Glutamatergic neuron (in vitro differentiated cells): ENCODE results near the gene SLC32A1. TPM values are rescaled to one million over a fixed set of nuclear protein-coding genes. Genes with fewer than 3 reads are reported as not detected.

Source experiments
- DNase-seq: peaks from one replicate; pipeline ENCODE4 v3.0.0; 2022
- H3K27ac Mint-ChIP-seq: one replicate; pipeline ENCODE4 v1.8.0; 2020; ENCODE audit warnings: mild to moderate bottlenecking, mixed read lengths, inconsistent platforms; ENCODE audit not compliant: unreplicated experiment
- H3K27me3 Mint-ChIP-seq: one replicate; pipeline ENCODE4 v1.8.0; 2020; ENCODE audit warnings: mild to moderate bottlenecking, moderate library complexity, mixed read lengths, inconsistent platforms; ENCODE audit not compliant: unreplicated experiment
- H3K36me3 Mint-ChIP-seq: one replicate; pipeline ENCODE4 v1.8.0; 2020; ENCODE audit warnings: mild to moderate bottlenecking, mixed read lengths, inconsistent platforms; ENCODE audit not compliant: unreplicated experiment
- H3K4me1 Mint-ChIP-seq: one replicate; pipeline ENCODE4 v1.8.0; 2020; ENCODE audit warnings: mild to moderate bottlenecking, low read depth, mixed read lengths, inconsistent platforms; ENCODE audit not compliant: unreplicated experiment
- H3K4me3 Mint-ChIP-seq: one replicate; pipeline ENCODE4 v1.8.0; 2020; ENCODE audit warnings: mild to moderate bottlenecking, mixed read lengths, inconsistent platforms; ENCODE audit not compliant: unreplicated experiment
- H3K9me3 Mint-ChIP-seq: one replicate; pipeline ENCODE4 v1.8.0; 2020; ENCODE audit warnings: mild to moderate bottlenecking, moderate library complexity, mixed read lengths, inconsistent platforms; ENCODE audit not compliant: unreplicated experiment
- CTCF ChIP-seq: fragments of 200-600 bp; sonication (generic); IDR thresholded peaks from one replicate; pipeline ENCODE4 v1.5.0; 2021; ENCODE audit not compliant: partially characterized antibody, unreplicated experiment
- total RNA-seq: library from RNA; stranded (reverse); fragmentation: NEBNext Ultra II Directional; extraction: Animal tissue kit (Norgen Biotek cat#: 25700); gene quantifications from one replicate; pipeline ENCODE4 v1.2.1, GENCODE V29; 2021; ENCODE audit not compliant: unreplicated experiment

The SLC32A1 gene
- total RNA-seq, 1 donor from 2014 or later: 0.59 TPM

- H3K4me3 Mint-ChIP-seq: peak overlapping the region; percentile 88
- no peaks in the 10 kb centered on the region for H3K36me3 Mint-ChIP-seq
- H3K4me1 Mint-ChIP-seq: peaks cover 31% of the 10 kb centered on the region
- H3K27ac Mint-ChIP-seq: no peak overlapping the region
- peaks cover 23% of the 10 kb centered on the region for H3K9me3 Mint-ChIP-seq
- H3K27me3 Mint-ChIP-seq: peaks cover 51% of the 10 kb centered on the region
- no peak for TF ChIP-seq CTCF
- no peak for DNase-seq
Measured at GRCh38 chr20:38728191-38728781, 4.0 kb downstream of the SLC32A1 start.

- Mint-ChIP-seq H3K9me3 (peaks cover 23% of the 10 kb centered on the region), H3K36me3 (no peaks in the 10 kb centered on the region), H3K27me3 (peaks cover 47% of the 10 kb centered on the region), H3K4me3 (peak overlapping the region; percentile 88), H3K27ac (peak overlapping the region; percentile 60), H3K4me1 (peaks cover 31% of the 10 kb centered on the region)
- TF ChIP-seq CTCF: no peak
- peak; percentile 73 for DNase-seq
Measured at GRCh38 chr20:38728911-38729642, 4.8 kb downstream of the SLC32A1 start.

- TF ChIP-seq CTCF: no peak
- Mint-ChIP-seq H3K9me3 (peaks cover 23% of the 10 kb centered on the region), H3K27me3 (peaks cover 47% of the 10 kb centered on the region), H3K27ac (peak overlapping the region; percentile 75), H3K36me3 (no peaks in the 10 kb centered on the region), H3K4me1 (peaks cover 31% of the 10 kb centered on the region), H3K4me3 (peak overlapping the region; percentile 88)
- no peak for DNase-seq
Measured at GRCh38 chr20:38729767-38730166, 5.5 kb downstream of the SLC32A1 start.

- Mint-ChIP-seq H3K27ac (peak overlapping the region; percentile 75), H3K4me3 (peak overlapping the region; percentile 88), H3K9me3 (peaks cover 23% of the 10 kb centered on the region), H3K36me3 (no peaks in the 10 kb centered on the region), H3K27me3 (peaks cover 43% of the 10 kb centered on the region), H3K4me1 (peaks cover 30% of the 10 kb centered on the region)
- DNase-seq: no peak
- TF ChIP-seq CTCF: no peak
Measured at GRCh38 chr20:38730167-38730988, 6.1 kb downstream of the SLC32A1 start.
